Lung (tissue), 12 donors: ENCODE data around the gene CXCR5. TPM values are rescaled to one million over a fixed set of nuclear protein-coding genes. Genes with fewer than 3 reads are reported as not detected.
A peak's percentile ranks its signal among the peaks of the same experiment; 100 is the strongest.

Experiments
- ATAC-seq: fragments of 200-7000 bp; cut with Tn5 transposase; one replicate; pipeline ENCODE4 v1.9.1; 2020; ENCODE audit warnings: moderate number of reproducible peaks; ENCODE audit not compliant: insufficient read depth, low FRiP score
- DNase-seq, 3 donors: peaks; one replicate each; pipeline ENCODE4 v3.0.0-alpha.2; 2013 to 2017
- H3K27ac ChIP-seq, 2 donors: one replicate each; pipeline ENCODE4 v1.5.1; 2013; ENCODE audit warnings: mild to moderate bottlenecking in 2 of 2, moderate library complexity in 2 of 2, control low read depth in 1 of 2, inconsistent platforms in 1 of 2, low read depth in 1 of 2, low read length in 1 of 2
- H3K27me3 ChIP-seq, 3 donors: one replicate each; pipeline ENCODE4 v1.5.1; 2013; ENCODE audit warnings: low read length in 2 of 3; ENCODE audit not compliant: control insufficient read depth in 3 of 3, insufficient read depth in 3 of 3
- H3K36me3 ChIP-seq, 4 donors: one replicate each; pipeline ENCODE4 v1.5.1; 2013; ENCODE audit warnings: low read length in 4 of 4, mild to moderate bottlenecking in 1 of 4, moderate library complexity in 1 of 4; ENCODE audit not compliant: control insufficient read depth in 4 of 4, insufficient read depth in 4 of 4
- H3K4me1 ChIP-seq, 5 donors: one replicate each; pipeline ENCODE4 v1.5.1; 2013; ENCODE audit warnings: low read length in 5 of 5, mild to moderate bottlenecking in 2 of 5, moderate library complexity in 1 of 5; ENCODE audit not compliant: control insufficient read depth in 5 of 5, insufficient read depth in 5 of 5
- H3K4me3 ChIP-seq: one replicate; pipeline ENCODE4 v1.5.1; 2013; ENCODE audit warnings: mild to moderate bottlenecking, control low read depth, moderate library complexity
- H3K9ac ChIP-seq, 2 donors: one replicate each; pipeline ENCODE4 v1.5.1; 2013; ENCODE audit warnings: low read length in 2 of 2, control low read depth in 1 of 2; ENCODE audit not compliant: insufficient read depth in 1 of 2
- H3K9me3 ChIP-seq, 4 donors: one replicate each; pipeline ENCODE4 v1.5.1; 2013; ENCODE audit warnings: low read length in 3 of 4, mild to moderate bottlenecking in 1 of 4, moderate library complexity in 1 of 4; ENCODE audit not compliant: control insufficient read depth in 4 of 4, insufficient read depth in 3 of 4
- CTCF ChIP-seq: IDR thresholded peaks from 2 replicates; pipeline ENCODE4 v1.5.1; 2012; ENCODE audit warnings: mild to moderate bottlenecking; ENCODE audit errors: control extremely low read depth, extremely low read depth
- WGBS, 2 donors: extraction: QIAGEN DNeasy Blood & Tissue Kit; methylation state at CpG; one replicate each; pipeline ENCODE4 v1.1.7; 2013; 5-methylcytosine and 5-hydroxymethylcytosine counted together
- polyA plus RNA-seq, 2 donors: library from polyadenylated mRNA; stranded (reverse); fragments of 200-250 nt; gene quantifications; one replicate each; pipeline ENCODE4 v1.2.1, GENCODE V29; 2013
- total RNA-seq, 2 donors: library from RNA; depleted of rRNA in 1 of 2; stranded (reverse); fragments of >200 nt in 1 of 2; gene quantifications; one replicate each; pipeline ENCODE4 v1.2.1, GENCODE V29; 2014 to 2021
- donor health status: control.
- donor health status: control.
- donor health status: Bipolar disorder and iron deficiency.
- donor health status: healthy.
- donor health status: DM: yes; HTN: yes; CAD: no.

The CXCR5 gene
- total and polyA plus RNA-seq, 4 donors = 0.16 to 0.65 (median 0.48) TPM; not detected in 1

GRCh38 chr11:118910309-118911112 lies 26.8 kb downstream of the CXCR5 start:
- H3K9ac ChIP-seq = peak overlapping the region; percentile 16 to 40
- ATAC-seq = peak; percentile 17
- H3K4me1 ChIP-seq = peaks cover 19 to 80% (median 47%) of the 10 kb centered on the region in 5 donors
- peak; percentile 89 to 96 (median 94) for DNase-seq
- H3K27ac ChIP-seq = peak overlapping the region; percentile 95 to 96
- no peaks in the 10 kb centered on the region for H3K27me3 ChIP-seq
- no peaks in the 10 kb centered on the region for H3K9me3 ChIP-seq
- 11 to 26% methylated on average over 46 to 67 of the region's 67 CpGs for WGBS, 2 donors
- TF ChIP-seq CTCF = no peak
- H3K36me3 ChIP-seq = peaks cover 3 to 17% (median 13%) of the 10 kb centered on the region in 4 donors
- H3K4me3 ChIP-seq = peak overlapping the region; percentile 41

DNA sequence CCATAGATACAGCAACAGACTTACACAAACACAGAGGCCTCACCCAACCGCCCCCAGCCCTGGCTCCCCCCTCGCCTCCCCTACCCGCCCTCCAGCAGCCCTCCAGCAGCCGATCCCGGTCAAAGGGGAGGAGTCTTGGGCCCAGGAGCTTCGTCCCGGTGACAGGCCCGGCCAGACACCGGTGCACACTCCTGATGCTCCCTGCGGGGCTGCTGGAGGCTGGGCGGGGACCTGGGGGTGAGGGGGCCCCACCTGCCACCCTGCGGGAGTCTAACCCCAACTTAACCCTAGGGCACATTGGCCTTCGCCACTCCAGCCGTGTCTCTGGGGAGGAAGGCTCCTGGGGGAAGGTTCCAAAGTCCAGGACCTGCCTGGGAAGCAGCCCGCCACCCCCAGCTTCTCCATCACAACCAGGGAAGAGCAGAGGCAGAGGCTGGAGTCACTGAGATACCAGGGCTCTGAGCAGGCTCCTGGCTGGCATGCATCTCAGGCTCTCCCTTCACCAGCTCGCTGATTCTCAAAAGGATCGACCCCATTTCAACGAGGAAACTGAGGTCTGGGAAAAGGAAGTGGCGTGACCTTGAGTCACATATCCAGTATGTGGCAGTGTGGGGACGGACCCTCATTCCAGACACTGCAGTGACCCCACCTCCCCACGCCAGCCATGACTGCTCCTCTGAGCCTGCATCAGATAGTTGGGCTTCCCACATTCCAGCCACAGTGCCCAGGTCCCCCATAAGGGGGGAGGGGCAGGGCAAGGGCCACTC lies 27.6 kb downstream of the CXCR5 start:
- peak overlapping the region; percentile 16 to 47 for H3K9ac ChIP-seq
- TF ChIP-seq CTCF = no peak
- WGBS, 2 donors = 34 to 40% methylated on average over 19 to 21 of the region's 21 CpGs

DNA sequence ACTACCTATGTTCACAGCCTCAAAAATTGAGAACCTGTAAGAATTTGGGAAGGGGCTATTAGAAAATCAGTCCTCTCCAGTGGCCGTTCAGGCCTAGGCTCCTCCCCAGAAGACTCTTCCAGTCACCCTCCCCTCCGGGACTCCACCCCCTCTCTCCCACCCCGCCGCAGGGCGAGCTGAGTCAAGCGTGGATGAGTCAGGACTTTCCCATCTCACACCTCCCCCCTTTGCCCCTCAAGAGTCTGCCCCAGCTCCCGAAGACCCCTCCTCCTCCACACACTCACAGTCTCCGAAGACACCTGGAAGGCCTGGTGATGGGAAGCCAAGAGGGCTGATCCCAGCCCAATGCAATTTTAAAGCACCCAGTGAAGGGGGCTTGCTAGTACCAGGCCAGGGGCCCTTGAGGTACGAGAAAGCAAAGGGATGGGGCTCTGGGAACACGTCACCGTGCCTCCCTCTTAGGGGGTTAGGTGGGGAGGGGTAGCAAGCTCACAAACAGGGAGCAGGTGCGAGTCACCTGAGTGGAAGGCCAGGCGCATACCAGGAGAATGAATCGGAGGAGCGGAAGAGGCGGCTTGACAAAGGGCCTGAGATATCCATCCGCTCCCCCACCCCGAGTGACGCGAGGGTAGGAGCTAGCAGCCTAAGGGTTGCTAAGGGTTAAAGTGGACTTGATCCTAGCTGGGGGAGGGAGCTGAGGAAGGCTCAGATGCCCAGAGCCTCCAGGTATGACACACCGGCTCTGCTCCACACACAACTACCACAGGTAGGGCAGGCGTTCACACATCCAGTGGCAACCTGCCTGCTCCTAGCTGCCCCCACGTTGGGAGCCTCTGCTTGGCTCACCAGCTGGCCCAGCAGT lies 28.4 kb downstream of the CXCR5 start:
- WGBS, 2 donors = 19 to 36% methylated on average over 23 of the region's 23 CpGs
- H3K4me1 ChIP-seq = peaks cover 26 to 95% (median 61%) of the 10 kb centered on the region in 5 donors

More for the DNA sequence above, 27.6 kb downstream of the CXCR5 start:
- Histone ChIP-seq H3K4me1 (peaks cover 25 to 88% (median 55%) of the 10 kb centered on the region in 5 donors), H3K36me3 (peaks cover 3 to 12% (median 11%) of the 10 kb centered on the region in 4 donors), H3K27ac (peak overlapping the region; percentile 95 to 96), H3K9me3 (no peaks in the 10 kb centered on the region), H3K4me3 (no peak overlapping the region), H3K27me3 (no peaks in the 10 kb centered on the region)
- DNase-seq (no peak), ATAC-seq (no peak)

More for the DNA sequence above, 28.4 kb downstream of the CXCR5 start:
- Histone ChIP-seq H3K27ac (peak overlapping the region; percentile 95 to 96), H3K36me3 (peaks cover 0 to 11% (median 9%) of the 10 kb centered on the region in 4 donors), H3K9ac (peak overlapping the region in 1 of 2 donors; percentile 70), H3K9me3 (no peaks in the 10 kb centered on the region), H3K4me3 (no peak overlapping the region), H3K27me3 (no peaks in the 10 kb centered on the region)
- DNase-seq (peak; percentile 72 to 80 (median 79)), ATAC-seq (peak; percentile 65)
- no peak for TF ChIP-seq CTCF
